Trophoblast cell (in vitro differentiated cells and primary cell): ENCODE results near the gene LINGO3.

Experiments used
- DNase-seq, 2 donors: peaks; one replicate each; pipeline ENCODE4 v3.0.0-alpha.2; 2016
- H2AFZ ChIP-seq: 2 replicates; pipeline ENCODE4 v1.6.1; 2013; ENCODE audit warnings: low read length, moderate library complexity, mild to moderate bottlenecking; ENCODE audit not compliant: insufficient read depth, poor library complexity
- H2AK5ac ChIP-seq: 2 replicates; pipeline ENCODE4 v1.6.1; 2013; ENCODE audit warnings: mild to moderate bottlenecking, low read length
- H2BK120ac ChIP-seq: 2 replicates; pipeline ENCODE4 v1.6.1; 2013; ENCODE audit warnings: low read length, mild to moderate bottlenecking, moderate library complexity; ENCODE audit not compliant: insufficient read depth, poor library complexity
- H2BK12ac ChIP-seq: 2 replicates; pipeline ENCODE4 v1.6.1; 2013; ENCODE audit warnings: mild to moderate bottlenecking, low read length, moderate library complexity
- H2BK5ac ChIP-seq: 2 replicates; pipeline ENCODE4 v1.6.1; 2013; ENCODE audit warnings: low read length, low read depth, moderate library complexity, mild to moderate bottlenecking; ENCODE audit not compliant: poor library complexity
- H3K14ac ChIP-seq: 2 replicates; pipeline ENCODE4 v1.6.1; 2013; ENCODE audit warnings: mild to moderate bottlenecking, low read length
- H3K18ac ChIP-seq: 2 replicates; pipeline ENCODE4 v1.6.1; 2013; ENCODE audit warnings: mild to moderate bottlenecking, low read length
- H3K23ac ChIP-seq: 2 replicates; pipeline ENCODE4 v1.6.1; 2013; ENCODE audit warnings: low read length
- H3K27ac ChIP-seq: 2 replicates; pipeline ENCODE4 v1.5.1; 2013; ENCODE audit warnings: low read depth, mild to moderate bottlenecking, inconsistent platforms, low read length, moderate library complexity
- H3K27me3 ChIP-seq: 2 replicates; pipeline ENCODE4 v1.6.1; 2013; ENCODE audit warnings: inconsistent platforms, mild to moderate bottlenecking, low read length, moderate library complexity; ENCODE audit not compliant: insufficient read depth
- H3K36me3 ChIP-seq, 2 experiments: 1 replicate in 1 of 2; 2 replicates in 1 of 2; pipeline ENCODE4 v1.6.1; 2013; ENCODE audit warnings: low read length in 2 of 2, mild to moderate bottlenecking in 2 of 2, moderate library complexity in 1 of 2; ENCODE audit not compliant: insufficient read depth in 2 of 2, control insufficient read depth in 1 of 2
- H3K4ac ChIP-seq: 2 replicates; pipeline ENCODE4 v1.6.1; 2013; ENCODE audit warnings: low read depth, mild to moderate bottlenecking, low read length, moderate library complexity
- H3K4me1 ChIP-seq, 2 experiments: 1 replicate in 1 of 2; 2 replicates in 1 of 2; pipeline ENCODE4 v1.6.1; 2013; ENCODE audit warnings: low read length in 2 of 2, mild to moderate bottlenecking in 2 of 2, moderate library complexity in 1 of 2; ENCODE audit not compliant: insufficient read depth in 2 of 2, control insufficient read depth in 1 of 2
- H3K4me2 ChIP-seq: 2 replicates; pipeline ENCODE4 v1.6.1; 2013; ENCODE audit warnings: inconsistent platforms, mild to moderate bottlenecking, low read length, moderate library complexity
- H3K4me3 ChIP-seq: 2 replicates; pipeline ENCODE4 v1.5.1; 2013; ENCODE audit warnings: mild to moderate bottlenecking, low read depth, low read length, inconsistent platforms
- H3K79me1 ChIP-seq: one replicate; pipeline ENCODE4 v1.6.1; 2013; ENCODE audit warnings: low read length
- H3K79me2 ChIP-seq: 2 replicates; pipeline ENCODE4 v1.6.1; 2013; ENCODE audit warnings: low read length, mild to moderate bottlenecking; ENCODE audit not compliant: control insufficient read depth, insufficient read depth, poor library complexity
- H3K9ac ChIP-seq: 2 replicates; pipeline ENCODE4 v1.6.1; 2013; ENCODE audit warnings: mild to moderate bottlenecking, low read length
- H3K9me3 ChIP-seq: 2 replicates; pipeline ENCODE4 v1.6.1; 2013; ENCODE audit warnings: low read depth, mild to moderate bottlenecking, control low read depth, inconsistent platforms, low read length; ENCODE audit not compliant: insufficient read depth
- H4K12ac ChIP-seq: 2 replicates; pipeline ENCODE4 v1.6.1; 2013; ENCODE audit warnings: low read depth, mild to moderate bottlenecking, low read length, moderate library complexity
- H4K8ac ChIP-seq: 2 replicates; pipeline ENCODE4 v1.6.1; 2013; ENCODE audit warnings: low read depth, mild to moderate bottlenecking, low read length, moderate library complexity
- H4K91ac ChIP-seq: one replicate; pipeline ENCODE4 v1.6.1; 2013; ENCODE audit warnings: low read depth, mild to moderate bottlenecking, low read length, moderate library complexity
- WGBS: extraction: QIAGEN DNeasy Blood & Tissue Kit; methylation state at CpG from one replicate; pipeline ENCODE4 v1.1.7; 2013; ENCODE audit warnings: missing lambda C conversion rate; ENCODE audit not compliant: insufficient read length, insufficient coverage; ENCODE audit errors: extremely low coverage; 5-methylcytosine and 5-hydroxymethylcytosine counted together

The LINGO3 gene

GRCh38 chr19:2315121-2315817 is 7.3 kb upstream of the LINGO3 start:
- no peak overlapping the region for H3K18ac ChIP-seq
- H3K79me1 ChIP-seq, result no peaks in the 10 kb centered on the region
- H3K14ac ChIP-seq, result no peak overlapping the region

GRCh38 chr19:2312820-2313501 is 5.0 kb upstream of the LINGO3 start:
- Histone ChIP-seq H3K9me3 (peaks cover 12% of the 10 kb centered on the region), H4K12ac (no peak overlapping the region), H2BK120ac (no peak overlapping the region), H3K27ac (no peak overlapping the region), H3K4me1 (peaks cover 0 to 3% of the 10 kb centered on the region in 2 experiments), H2BK12ac (no peak overlapping the region), H3K14ac (no peak overlapping the region), H2AFZ (no peak overlapping the region), H3K4ac (no peak overlapping the region), H3K4me2 (no peak overlapping the region), H2BK5ac (no peak overlapping the region), H2AK5ac (no peak overlapping the region), H3K36me3 (no peaks in the 10 kb centered on the region), H3K27me3 (peaks cover 5% of the 10 kb centered on the region), H4K8ac (no peak overlapping the region), H3K9ac (no peak overlapping the region), H3K4me3 (no peak overlapping the region), H3K79me2 (no peaks in the 10 kb centered on the region), H4K91ac (no peak overlapping the region), H3K79me1 (no peaks in the 10 kb centered on the region), H3K18ac (no peak overlapping the region), H3K23ac (no peak overlapping the region)
- no peak for DNase-seq
- WGBS, result no CpG with 5 or more reads among the region's 28 CpGs

More at GRCh38 chr19:2315121-2315817, 7.3 kb upstream of the LINGO3 start:
- Histone ChIP-seq H3K4me3 (no peak overlapping the region), H2BK5ac (no peak overlapping the region), H3K23ac (no peak overlapping the region), H2AFZ (no peak overlapping the region), H4K8ac (no peak overlapping the region), H3K36me3 (no peaks in the 10 kb centered on the region), H3K4ac (no peak overlapping the region), H3K27ac (no peak overlapping the region), H3K4me2 (no peak overlapping the region), H2BK120ac (no peak overlapping the region), H3K9ac (no peak overlapping the region), H3K79me2 (no peaks in the 10 kb centered on the region), H3K4me1 (no peaks in the 10 kb centered on the region), H3K9me3 (peaks cover 8% of the 10 kb centered on the region), H4K91ac (no peak overlapping the region), H3K27me3 (no peaks in the 10 kb centered on the region), H4K12ac (no peak overlapping the region), H2AK5ac (no peak overlapping the region), H2BK12ac (no peak overlapping the region)
- DNase-seq, result no peak
- no CpG with 5 or more reads among the region's 7 CpGs for WGBS

DNA sequence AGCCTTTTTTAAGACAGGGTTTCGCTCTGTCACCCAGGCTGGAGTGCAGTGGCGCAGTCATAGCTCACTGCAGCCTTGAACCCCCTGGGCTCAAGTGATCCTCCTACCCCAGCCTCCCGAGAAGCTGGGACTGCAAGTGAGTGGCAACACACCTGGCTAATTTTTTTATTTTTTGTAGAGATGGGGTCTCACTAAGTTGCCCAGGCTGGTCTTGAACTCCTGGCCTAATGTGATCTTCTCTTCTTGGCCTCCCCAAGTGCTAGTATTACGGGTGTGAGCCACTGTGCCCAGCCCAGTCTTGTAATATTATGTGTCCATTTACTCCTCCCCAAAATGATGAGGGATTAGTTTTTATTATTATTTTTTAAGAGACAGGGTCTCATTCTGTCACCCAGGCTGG is 3.1 kb upstream of the LINGO3 start:
- Histone ChIP-seq H3K4me2 (no peak overlapping the region), H3K27me3 (peaks cover 21% of the 10 kb centered on the region), H2BK120ac (no peak overlapping the region), H3K36me3 (no peaks in the 10 kb centered on the region), H3K9me3 (peaks cover 12% of the 10 kb centered on the region), H3K4ac (no peak overlapping the region), H3K4me1 (peaks cover 0 to 3% of the 10 kb centered on the region in 2 experiments), H3K79me2 (no peaks in the 10 kb centered on the region), H3K27ac (no peak overlapping the region), H3K79me1 (no peaks in the 10 kb centered on the region), H3K23ac (no peak overlapping the region), H2AFZ (no peak overlapping the region), H3K18ac (no peak overlapping the region), H3K9ac (no peak overlapping the region), H4K8ac (no peak overlapping the region), H3K4me3 (no peak overlapping the region), H2AK5ac (no peak overlapping the region), H2BK5ac (no peak overlapping the region), H2BK12ac (no peak overlapping the region), H3K14ac (no peak overlapping the region), H4K12ac (no peak overlapping the region), H4K91ac (no peak overlapping the region)
- no peak for DNase-seq
- no CpG with 5 or more reads among the region's 4 CpGs for WGBS

- Histone ChIP-seq H4K12ac (no peak overlapping the region), H3K14ac (no peak overlapping the region), H2AFZ (no peak overlapping the region), H3K23ac (no peak overlapping the region), H3K79me1 (no peaks in the 10 kb centered on the region), H3K9ac (no peak overlapping the region), H2AK5ac (no peak overlapping the region), H3K4me3 (no peak overlapping the region), H4K8ac (no peak overlapping the region), H3K9me3 (peaks cover 9% of the 10 kb centered on the region), H4K91ac (no peak overlapping the region), H3K4ac (no peak overlapping the region), H2BK120ac (no peak overlapping the region), H3K36me3 (no peaks in the 10 kb centered on the region), H3K79me2 (no peaks in the 10 kb centered on the region), H2BK12ac (no peak overlapping the region), H2BK5ac (no peak overlapping the region), H3K4me2 (no peak overlapping the region), H3K4me1 (peaks cover 0 to 3% of the 10 kb centered on the region in 2 experiments), H3K27me3 (peaks cover 21% of the 10 kb centered on the region), H3K18ac (no peak overlapping the region), H3K27ac (no peak overlapping the region)
- DNase-seq, result no peak
- WGBS, result no CpG with 5 or more reads among the region's 17 CpGs
Observed at GRCh38 chr19:2309734-2310362, 1.9 kb upstream of the LINGO3 start.
